Esophagus muscularis mucosa (tissue), 4 donors: ENCODE measurements around the gene KCNMB1. TPM values are rescaled to one million over a fixed set of nuclear protein-coding genes. Genes with fewer than 3 reads are reported as not detected.
A peak's percentile ranks its signal among the peaks of the same experiment; 100 is the strongest.

Experiments
- DNase-seq: peaks from one replicate; pipeline ENCODE4 v3.0.0-alpha.2; 2017; ENCODE audit errors: extremely low spot score
- H3K27ac ChIP-seq, 4 donors: fragments of 200-600 bp; sonication (generic); replicated peaks in 1 of 4; 1 replicate in 3 of 4; 2 replicates in 1 of 4; pipeline ENCODE4 v1.5.1; 2016 to 2019; ENCODE audit warnings: mild to moderate bottlenecking in 1 of 4
- H3K27me3 ChIP-seq, 4 donors: fragments of 200-600 bp; sonication (generic); one replicate each; pipeline versions ENCODE4 v1.5.1 to v1.6.0; 2016 to 2019
- H3K36me3 ChIP-seq, 4 donors: fragments of 200-600 bp; sonication (generic); one replicate each; pipeline ENCODE4 v1.5.1; 2016 to 2019
- H3K4me1 ChIP-seq, 4 donors: fragments of 200-600 bp; sonication (generic); one replicate each; pipeline ENCODE4 v1.5.1; 2016 to 2019
- H3K4me3 ChIP-seq, 4 donors: fragments of 200-600 bp; sonication (generic); 1 replicate in 2 of 4; 2 replicates in 2 of 4; pipeline ENCODE4 v1.5.1; 2016 to 2019; ENCODE audit warnings: mild to moderate bottlenecking in 4 of 4, moderate library complexity in 1 of 4
- H3K9me3 ChIP-seq, 4 donors: fragments of 200-600 bp; sonication (generic); 1 replicate in 3 of 4; 2 replicates in 1 of 4; pipeline ENCODE4 v1.5.1; 2016 to 2019
- CTCF ChIP-seq, 3 experiments: fragments of 200-600 bp in 2 of 3; fragments of 450-650 bp in 1 of 3; sonication (generic) in 2 of 3; IDR thresholded peaks; one replicate each; pipeline ENCODE4 v1.5.1; 2017 to 2019; ENCODE audit warnings: antibody characterized with exemption in 3 of 3, mild to moderate bottlenecking in 2 of 3, moderate library complexity in 1 of 3
- EP300 ChIP-seq: sonication (generic); formaldehyde crosslinking; IDR thresholded peaks from one replicate; pipeline ENCODE4 v1.6.1; 2017; ENCODE audit warnings: antibody characterized with exemption
- POLR2A ChIP-seq: fragments of 450-650 bp; IDR thresholded peaks from one replicate; pipeline ENCODE4 v1.6.1; 2017; ENCODE audit warnings: antibody characterized with exemption, moderate library complexity, mild to moderate bottlenecking, low read depth
- POLR2AphosphoS5 ChIP-seq, 2 donors: sonication (generic); formaldehyde crosslinking; IDR thresholded peaks; one replicate each; pipeline ENCODE4 v1.6.1; 2017; ENCODE audit warnings: antibody characterized with exemption in 2 of 2
- WGBS: methylation state at CpG from one replicate; pipeline ENCODE4 v1.1.5; 2018; 5-methylcytosine and 5-hydroxymethylcytosine counted together
- intact Hi-C: fragments of 100-400 bp; cut with DNase I; formaldehyde crosslinking; loops from one replicate; pipeline ENCODE4 v1.15.1; 2023
- total RNA-seq, 4 donors: library from RNA; depleted of rRNA; stranded (reverse); fragments of >200 nt; gene quantifications; one replicate each; pipeline versions ENCODE4 v1.1.0 to v1.2.1, GENCODE V29; 2016

Gene KCNMB1
- total RNA-seq, 4 donors from 2014 or later, result 45.6 to 83.0 (median 78.8) TPM

GRCh38 chr5:170393235-170393634 is 4.1 kb upstream of the KCNMB1 start:
- H3K4me1 ChIP-seq, result peaks cover 0 to 68% (median 60%) of the 10 kb centered on the region in 4 donors
- 32% methylated on average over 6 of the region's 6 CpGs for WGBS
- H3K9me3 ChIP-seq, result no peaks in the 10 kb centered on the region
- H3K36me3 ChIP-seq, result no peaks in the 10 kb centered on the region
- H3K27ac ChIP-seq, result peak overlapping the region in 2 of 4 donors; percentile 2 to 39
- no peak for DNase-seq
- H3K27me3 ChIP-seq, result no peaks in the 10 kb centered on the region
- peak overlapping the region in 1 of 4 donors; percentile 2 for H3K4me3 ChIP-seq
- TF ChIP-seq EP300 (no peak), POLR2AphosphoS5 (IDR thresholded peaks at IDR 0.05) (peak in 1 of 2 donors; percentile 15)
- intact Hi-C loops, result no loop called here

- 73% methylated on average over 5 of the region's 5 CpGs for WGBS
- Histone ChIP-seq H3K27ac (peak overlapping the region; percentile 91 to 95 (median 93)), H3K4me1 (peaks cover 0 to 68% (median 64%) of the 10 kb centered on the region in 4 donors), H3K9me3 (no peaks in the 10 kb centered on the region), H3K4me3 (peak overlapping the region; percentile 53 to 69 (median 66)), H3K36me3 (peaks cover 0 to under 1% (median 0%) of the 10 kb centered on the region in 4 donors), H3K27me3 (no peaks in the 10 kb centered on the region)
- no peak for TF ChIP-seq POLR2AphosphoS5 (IDR thresholded peaks at IDR 0.05)
- no peak for TF ChIP-seq POLR2A
- TF ChIP-seq EP300, result no peak
- no peak for TF ChIP-seq CTCF (IDR thresholded peaks at IDR 0.05)
- intact Hi-C loops, result no loop called here
- no peak for DNase-seq
Measured at GRCh38 chr5:170390472-170390871, 1.3 kb upstream of the KCNMB1 start.

- no peak for DNase-seq
- peaks cover 0 to 10% (median 4%) of the 10 kb centered on the region in 4 donors for H3K36me3 ChIP-seq
- WGBS, result 29% methylated on average over 4 of the region's 4 CpGs
Measured at GRCh38 chr5:170389550-170389892, 354 bp upstream of the KCNMB1 start.

GRCh38 chr5:170387775-170388639 is 1.2 kb downstream of the KCNMB1 start:
- DNase-seq, result no peak
- WGBS, result 54% methylated on average over 4 of the region's 6 CpGs
- Histone ChIP-seq H3K36me3 (peaks cover 0 to 25% (median 15%) of the 10 kb centered on the region in 4 donors), H3K4me1 (peaks cover 0 to 78% (median 71%) of the 10 kb centered on the region in 4 donors), H3K27ac (peak overlapping the region; percentile 91 to 95 (median 93)), H3K27me3 (no peaks in the 10 kb centered on the region), H3K4me3 (peak overlapping the region; percentile 53 to 69 (median 66)), H3K9me3 (no peaks in the 10 kb centered on the region)
- TF ChIP-seq POLR2AphosphoS5 (IDR thresholded peaks at IDR 0.05) (peak in 1 of 2 donors; percentile 36), POLR2A (no peak)
- intact Hi-C loops, result no loop called here

More at GRCh38 chr5:170389550-170389892, 354 bp upstream of the KCNMB1 start:
- H3K9me3 ChIP-seq, result no peaks in the 10 kb centered on the region
- H3K27me3 ChIP-seq, result no peaks in the 10 kb centered on the region
- TF ChIP-seq CTCF (IDR thresholded peaks at IDR 0.05) (no peak), EP300 (no peak), POLR2AphosphoS5 (IDR thresholded peaks at IDR 0.05) (peak; percentile 8 to 64), POLR2A (no peak)
- intact Hi-C loops, result no loop called here
- H3K27ac ChIP-seq, result peak overlapping the region; percentile 91 to 95 (median 93)
- H3K4me1 ChIP-seq, result peaks cover 0 to 71% (median 67%) of the 10 kb centered on the region in 4 donors
- H3K4me3 ChIP-seq, result peak overlapping the region; percentile 53 to 69 (median 66)

GRCh38 chr5:170386743-170387395 is 2.3 kb downstream of the KCNMB1 start:
- no peak for DNase-seq
- Histone ChIP-seq H3K36me3 (peaks cover 0 to 34% (median 23%) of the 10 kb centered on the region in 4 donors), H3K9me3 (no peaks in the 10 kb centered on the region), H3K27me3 (no peaks in the 10 kb centered on the region), H3K27ac (peak overlapping the region; percentile 91 to 95 (median 93)), H3K4me1 (peaks cover 0 to 70% (median 68%) of the 10 kb centered on the region in 4 donors), H3K4me3 (peak overlapping the region; percentile 53 to 69 (median 66))
- WGBS, result 53% methylated on average over 8 of the region's 8 CpGs
- intact Hi-C loops, result no loop called here
- TF ChIP-seq POLR2AphosphoS5 (IDR thresholded peaks at IDR 0.05), result peak; percentile 8 to 33
- no peak for TF ChIP-seq EP300

GRCh38 chr5:170383227-170383626 is 5.9 kb downstream of the KCNMB1 start:
- WGBS, result 85% methylated on average over 5 of the region's 5 CpGs
- H3K4me1 ChIP-seq, result peaks cover 0 to 76% (median 70%) of the 10 kb centered on the region in 4 donors
- no peaks in the 10 kb centered on the region for H3K9me3 ChIP-seq
- DNase-seq, result no peak
- no peak for TF ChIP-seq POLR2AphosphoS5 (IDR thresholded peaks at IDR 0.05)
- no peak for TF ChIP-seq EP300
- TF ChIP-seq POLR2A, result no peak
- no peak for TF ChIP-seq CTCF (IDR thresholded peaks at IDR 0.05)
- no peaks in the 10 kb centered on the region for H3K27me3 ChIP-seq
- H3K36me3 ChIP-seq, result peaks cover 0 to 63% (median 42%) of the 10 kb centered on the region in 4 donors
- no peak overlapping the region for H3K4me3 ChIP-seq
- H3K27ac ChIP-seq, result peak overlapping the region; percentile 91 to 95 (median 93)
- intact Hi-C loops, result no loop called here
